K562 (cell line): ENCODE data around the gene LIMK1. TPM values are rescaled to one million over a fixed set of nuclear protein-coding genes. Genes with fewer than 3 reads are reported as not detected.

Source experiments
- ATAC-seq: fragments of 200-7000 bp; cut with Tn5 transposase; 3 replicates; pipeline ENCODE4 v1.9.1; 2020; ENCODE audit warnings: moderate library complexity
- BruUV-seq: library from RNA; stranded (reverse); fragments of 400-500 nt; replicated peaks from 2 replicates; lab custom pipeline; 2021; lab: Mats Ljungman, UMichigan
- CTCF ChIA-PET: fragments of 300-600 bp; formaldehyde crosslinking; extraction: SDS; loops from one replicate; lab custom pipeline; 2021; ENCODE audit warnings: low intra/inter-chr PET ratio; lab: Yijun Ruan, JAX
- POLR2A ChIA-PET: fragments of 300-600, 350-650 bp; sonication (Branson Sonifier 250); formaldehyde crosslinking; extraction: SDS; loops from one replicate; lab custom pipeline; 2021; ENCODE audit warnings: antibody characterized with exemption, inconsistent platforms; lab: Yijun Ruan, JAX
- DNase-seq, 4 experiments: peaks; one replicate each; pipeline versions ENCODE4 v3.0.0 to v3.0.0-alpha.2; 2011 to 2018; ENCODE audit warnings: low spot score in 3 of 4, mixed read lengths in 3 of 4; ENCODE audit errors: extremely low read depth in 1 of 4
- FAIRE-seq: peaks from 2 replicates; lab custom pipeline; 2011; peaks lifted over from hg19 to GRCh38; lab: Jason Lieb, UNC
- H2AFZ ChIP-seq: 2 replicates; pipeline ENCODE4 v1.6.0; 2011; ENCODE audit warnings: low read depth, low read length, control low read depth, inconsistent platforms
- H3K27ac ChIP-seq: fragments of 200-600 bp; 3 replicates; pipeline ENCODE4 v1.8.0; 2011; ENCODE audit warnings: low read depth, mild to moderate bottlenecking, control low read depth, inconsistent platforms, low read length, moderate library complexity, mixed read lengths; ENCODE audit errors: extremely low read depth
- H3K27me3 ChIP-seq, 2 experiments: fragments of 300-600 bp in 1 of 2; 2 replicates in 1 of 2; 3 replicates in 1 of 2; pipeline versions ENCODE4 v1.6.0 to v1.8.0; 2011; ENCODE audit warnings: inconsistent platforms in 2 of 2, low read length in 2 of 2, mild to moderate bottlenecking in 1 of 2, mixed read lengths in 1 of 2, moderate library complexity in 1 of 2; ENCODE audit not compliant: control insufficient read depth in 2 of 2, insufficient read depth in 2 of 2
- H3K36me3 ChIP-seq: fragments of 300-600 bp; 3 replicates; pipeline ENCODE4 v1.8.0; 2011; ENCODE audit warnings: mild to moderate bottlenecking, low read length, inconsistent platforms; ENCODE audit not compliant: control insufficient read depth, insufficient read depth
- H3K4me1 ChIP-seq, 2 experiments: fragments of 200-600 bp in 1 of 2; replicated peaks in 1 of 2; 2 replicates in 1 of 2; 3 replicates in 1 of 2; pipeline versions ENCODE4 v1.5.1 to v1.8.0; 2011; ENCODE audit warnings: inconsistent platforms in 2 of 2, low read length in 2 of 2, mild to moderate bottlenecking in 1 of 2, mixed read lengths in 1 of 2, moderate library complexity in 1 of 2; ENCODE audit not compliant: control insufficient read depth in 2 of 2, insufficient read depth in 2 of 2
- H3K4me2 ChIP-seq: 2 replicates; pipeline ENCODE4 v1.6.1; 2011; ENCODE audit warnings: low read length, control low read depth, inconsistent platforms, mixed read lengths; ENCODE audit not compliant: insufficient read depth
- H3K4me3 ChIP-seq: fragments of 200-600 bp; sonication (generic), shearing (Covaris generic); 2 replicates; pipeline ENCODE4 v1.5.1; 2016; ENCODE audit warnings: control low read depth, inconsistent platforms
- H3K79me2 ChIP-seq: fragments of 200-600 bp; 3 replicates; pipeline ENCODE4 v1.8.0; 2011; ENCODE audit warnings: low read length, inconsistent platforms; ENCODE audit not compliant: control insufficient read depth, insufficient read depth
- H3K9ac ChIP-seq, 2 experiments: 2 replicates each; pipeline versions ENCODE4 v1.6.0 to v1.6.1; 2011; ENCODE audit warnings: low read depth in 2 of 2, low read length in 2 of 2, control low read depth in 1 of 2, inconsistent platforms in 1 of 2, mild to moderate bottlenecking in 1 of 2, mixed read lengths in 1 of 2; ENCODE audit not compliant: insufficient read depth in 1 of 2
- H3K9me1 ChIP-seq: one replicate; pipeline ENCODE4 v1.6.0; 2011; ENCODE audit warnings: inconsistent platforms, mild to moderate bottlenecking, low read length, moderate library complexity; ENCODE audit not compliant: control insufficient read depth, insufficient read depth
- H3K9me3 ChIP-seq: replicated peaks from 2 replicates; pipeline ENCODE4 v1.5.1; 2011; ENCODE audit warnings: low read depth, low read length, inconsistent platforms; ENCODE audit not compliant: control insufficient read depth, insufficient read depth
- H4K20me1 ChIP-seq: replicated peaks from 2 replicates; pipeline ENCODE4 v1.6.1; 2011; ENCODE audit warnings: low read length, inconsistent platforms, mixed read lengths; ENCODE audit not compliant: control insufficient read depth, insufficient read depth
- EZH2 ChIP-seq: IDR thresholded peaks from 2 replicates; pipeline ENCODE4 v1.6.1; 2012; ENCODE audit warnings: low read depth, mild to moderate bottlenecking, inconsistent platforms, low read length, borderline replicate concordance
- HDAC2 ChIP-seq: fragments of 450-650 bp; IDR thresholded peaks from 2 replicates; pipeline ENCODE4 v1.6.1; 2016; ENCODE audit warnings: mild to moderate bottlenecking
- HMGN3 ChIP-seq: IDR thresholded peaks from 2 replicates; pipeline ENCODE4 v1.6.1; 2011; ENCODE audit warnings: borderline replicate concordance, low read depth, mild to moderate bottlenecking, mixed read lengths, low read length; ENCODE audit not compliant: insufficient read length; ENCODE audit errors: extremely low read depth
- KAT7 ChIP-seq: sonication (generic); formaldehyde crosslinking; IDR thresholded peaks from 2 replicates; pipeline ENCODE4 v1.8.0; 2022; ENCODE audit warnings: missing genetic modification reagents, mild to moderate bottlenecking, borderline replicate concordance
- MCM3 ChIP-seq: fragments of 450-650 bp; IDR thresholded peaks from 2 replicates; pipeline ENCODE4 v1.6.1; 2016
- NFIC ChIP-seq: fragments of 450-650 bp; IDR thresholded peaks from 2 replicates; pipeline ENCODE4 v1.6.1; 2017; ENCODE audit warnings: mild to moderate bottlenecking, inconsistent platforms
- PHF8 ChIP-seq: fragments of 200-600 bp; sonication (generic); IDR thresholded peaks from 2 replicates; pipeline ENCODE4 v1.6.1; 2012; ENCODE audit warnings: mixed run types, mild to moderate bottlenecking, inconsistent platforms, low read length, moderate library complexity, borderline replicate concordance
- PML ChIP-seq: IDR thresholded peaks from 2 replicates; pipeline ENCODE4 v1.6.1; 2012; ENCODE audit warnings: low read length, inconsistent platforms
- RBM25 ChIP-seq: fragments of 200-400 bp; formaldehyde crosslinking; IDR thresholded peaks from 2 replicates; pipeline ENCODE4 v1.6.1; 2018; ENCODE audit warnings: low read length, low read depth, moderate library complexity; ENCODE audit not compliant: severe bottlenecking
- RFX1 ChIP-seq: fragments of 450-650 bp; IDR thresholded peaks from 2 replicates; pipeline ENCODE4 v1.6.1; 2016; ENCODE audit warnings: mild to moderate bottlenecking, moderate library complexity
- RHOXF2B ChIP-seq: fragments of 250-450 bp; sonication (Bioruptor Pico); conservative IDR thresholded peaks from 2 replicates; pipeline ENCODE4 v1.5.1; 2021
- SIN3B ChIP-seq: fragments of 450-650 bp; IDR thresholded peaks from 2 replicates; pipeline ENCODE4 v1.6.1; 2017; ENCODE audit warnings: low read depth, mild to moderate bottlenecking, moderate library complexity
- SMAD2 ChIP-seq: fragments of 150-350 bp; IDR thresholded peaks from 2 replicates; pipeline ENCODE4 v1.6.1; 2014; ENCODE audit warnings: low read depth, mild to moderate bottlenecking, low read length
- SMARCE1 ChIP-seq: fragments of 450-650 bp; IDR thresholded peaks from 2 replicates; pipeline ENCODE4 v1.7.1; 2016; ENCODE audit warnings: mild to moderate bottlenecking
- SREBF2 ChIP-seq: sonication (generic); formaldehyde crosslinking; IDR thresholded peaks from 2 replicates; pipeline ENCODE4 v1.4.0; 2020; ENCODE audit warnings: mild to moderate bottlenecking, missing genetic modification reagents
- STAT5A ChIP-seq: IDR thresholded peaks from 2 replicates; pipeline ENCODE4 v1.6.1; 2012; ENCODE audit warnings: low read length, inconsistent platforms, borderline replicate concordance
- TAF7 ChIP-seq: fragments of 450-650 bp; IDR thresholded peaks from 2 replicates; pipeline ENCODE4 v1.6.1; 2016; ENCODE audit warnings: missing genetic modification characterization, missing compliant biosample characterization
- THAP12 ChIP-seq: fragments of 250-450 bp; sonication (Bioruptor Pico); IDR thresholded peaks from 2 replicates; pipeline ENCODE4 v1.9.0; 2021; ENCODE audit warnings: mild to moderate bottlenecking, inconsistent platforms
- ZNF212 ChIP-seq: fragments of 450-650 bp; formaldehyde crosslinking; IDR thresholded peaks from 2 replicates; pipeline ENCODE4 v1.4.0; 2020; ENCODE audit warnings: mild to moderate bottlenecking
- ZNF830 ChIP-seq: fragments of 250-450 bp; sonication (Bioruptor Pico); IDR thresholded peaks from 2 replicates; pipeline ENCODE4 v1.5.0; 2021; ENCODE audit warnings: mild to moderate bottlenecking
- ZZZ3 ChIP-seq: fragments of 450-650 bp; IDR thresholded peaks from 2 replicates; pipeline ENCODE4 v1.6.1; 2016; ENCODE audit warnings: antibody characterized with exemption, mild to moderate bottlenecking, moderate library complexity
- WGBS: fragments of 100-300 bp; shearing (Covaris generic); methylation state at CpG from one replicate; pipeline ENCODE4 v1.1.6; 2016; ENCODE audit warnings: low coverage, mixed read lengths; ENCODE audit not compliant: insufficient coverage; ENCODE audit errors: missing lambda C conversion rate; 5-methylcytosine and 5-hydroxymethylcytosine counted together
- in situ Hi-C: fragments of 300-500 bp; cut with MboI; formaldehyde crosslinking; loops from 4 replicates; pipeline ENCODE4 v1.15.0; 2018; ENCODE audit warnings: inconsistent platforms, mixed read lengths
- intact Hi-C: fragments of 100-400 bp; cut with micrococcal nuclease; formaldehyde crosslinking; loops from 2 replicates; pipeline ENCODE4 v1.14.2; 2022
- polyA plus RNA-seq, 8 experiments: library from polyadenylated mRNA; depleted of rRNA in 4 of 8; stranded (reverse) in 5 of 8; unstranded in 3 of 8; fragments of >200 nt; fragmentation: Nextera tagmentation in 2 of 8; fragmentation: Illumina TruSeq in 1 of 8; extraction: Ambion mirVana in 2 of 8; extraction: Trizol in 1 of 8; gene quantifications; 2 replicates each; pipeline versions ENCODE4 v1.2.1 to v1.2.3, GENCODE V29; 2011 to 2014; ENCODE audit warnings: inconsistent platforms in 1 of 8, missing spikeins in 1 of 8
- total RNA-seq, 7 experiments: library from RNA; depleted of rRNA in 6 of 7; stranded (reverse); fragments of >200 nt in 6 of 7; fragmentation: Illumina TruSeq in 2 of 7; extraction: Trizol in 2 of 7; gene quantifications; 2 replicates each; pipeline versions ENCODE4 v1.2.1 to v1.2.3, GENCODE V29; 2011 to 2021; ENCODE audit warnings: low replicate concordance in 1 of 7
- TF ChIP-seq, protein P1 (sequence below): fragments of 250-450 bp; sonication (Bioruptor Pico); IDR thresholded peaks from 2 replicates; pipeline ENCODE4 v1.6.1; 2021; ENCODE audit warnings: mild to moderate bottlenecking
- TF ChIP-seq, protein P2 (sequence below): sonication (generic); formaldehyde crosslinking; IDR thresholded peaks from 2 replicates; pipeline ENCODE4 v1.8.0; 2022; ENCODE audit warnings: mild to moderate bottlenecking, missing genetic modification reagents

The LIMK1 gene
- total and polyA plus RNA-seq, 9 of the 15 experiments (the other 6 are each of a cell fraction or from before 2014, with no cell fraction given), result 0.14 to 30.0 (median 15.9) TPM

DNA sequence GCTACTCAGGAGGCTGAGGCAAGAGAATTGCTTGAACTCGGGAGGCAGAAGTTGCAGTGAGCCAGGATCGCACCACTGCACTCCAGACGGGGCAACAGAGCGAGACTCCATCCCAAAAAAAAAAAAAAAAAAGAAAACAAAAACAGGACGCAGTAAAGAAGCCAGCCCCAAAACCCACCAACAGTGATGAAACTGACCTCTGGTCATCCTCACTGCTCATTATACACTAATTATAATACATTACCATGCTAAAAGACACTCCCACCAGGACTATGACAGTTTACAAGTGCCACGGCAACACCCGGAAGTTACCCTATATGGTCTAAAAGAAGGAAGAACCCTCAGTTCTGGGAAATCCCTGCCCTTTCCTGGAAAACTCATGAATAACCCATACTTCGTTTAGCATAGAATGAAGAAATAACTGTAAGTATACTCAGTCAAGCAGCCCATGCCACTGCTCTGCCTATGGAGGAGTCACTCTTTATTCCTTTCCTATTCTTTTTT is 50.6 kb downstream of the LIMK1 start:
- ChIA-PET CTCF (no interaction called here), POLR2A (no interaction called here)
- Histone ChIP-seq H3K9ac (no peak overlapping the region), H4K20me1 (no peaks in the 10 kb centered on the region), H3K36me3 (no peaks in the 10 kb centered on the region), H3K27me3 (no peaks in the 10 kb centered on the region), H3K4me1 (peaks cover 0 to 3% of the 10 kb centered on the region in 2 experiments; a peak in 2 of 5 replicates), H3K27ac (peak overlapping the region; percentile 24; the same call in 1 of the 3 replicates), H2AFZ (no peak overlapping the region), H3K9me3 (no peaks in the 10 kb centered on the region), H3K4me3 (no peak overlapping the region), H3K9me1 (no peaks in the 10 kb centered on the region), H3K79me2 (no peaks in the 10 kb centered on the region), H3K4me2 (no peak overlapping the region)
- in situ Hi-C loops (no loop called here), intact Hi-C loops (no loop called here)
- ATAC-seq (peak; percentile 87), FAIRE-seq (peak; percentile 44), DNase-seq (peak in 1 of 4 experiments; percentile 85)
- WGBS, result 26% methylated on average over 5 of the region's 8 CpGs
- no TSS peak for BruUV-seq
- no peak for TF ChIP-seq EZH2
- no peak for TF ChIP-seq THAP12
- no peak for TF ChIP-seq KAT7 (CRISPR knock-in tag)
- no peak for TF ChIP-seq NFIC
- TF ChIP-seq RBM25, result peak; percentile 13
- TF ChIP-seq RFX1, result peak; percentile 49; the same call in 1 of the 2 replicates
- no peak for TF ChIP-seq RHOXF2B (CRISPR knock-in tag)
- TF ChIP-seq HMGN3, result no peak
- TF ChIP-seq PML, result no peak
- TF ChIP-seq HDAC2, result peak; percentile 79
- no peak for TF ChIP-seq ZZZ3
- no peak for TF ChIP-seq ZNF212 (CRISPR knock-in tag)
- TF ChIP-seq SMARCE1, result no peak
- no peak for TF ChIP-seq PHF8
- TF ChIP-seq MCM3, result no peak
- TF ChIP-seq SREBF2 (CRISPR knock-in tag), result no peak
- TF ChIP-seq, protein P1, sequence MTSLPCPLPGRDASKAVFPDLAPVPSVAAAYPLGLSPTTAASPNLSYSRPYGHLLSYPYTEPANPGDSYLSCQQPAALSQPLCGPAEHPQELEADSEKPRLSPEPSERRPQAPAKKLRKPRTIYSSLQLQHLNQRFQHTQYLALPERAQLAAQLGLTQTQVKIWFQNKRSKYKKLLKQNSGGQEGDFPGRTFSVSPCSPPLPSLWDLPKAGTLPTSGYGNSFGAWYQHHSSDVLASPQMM (CRISPR knock-in tag), result no peak
- TF ChIP-seq TAF7 (tag), result peak; percentile 54; the same call in 1 of the 2 replicates
- TF ChIP-seq SIN3B, result no peak
- no peak for TF ChIP-seq SMAD2
- peak; percentile 89 for TF ChIP-seq STAT5A
- no peak for TF ChIP-seq ZNF830 (CRISPR knock-in tag)
- TF ChIP-seq, protein P2, sequence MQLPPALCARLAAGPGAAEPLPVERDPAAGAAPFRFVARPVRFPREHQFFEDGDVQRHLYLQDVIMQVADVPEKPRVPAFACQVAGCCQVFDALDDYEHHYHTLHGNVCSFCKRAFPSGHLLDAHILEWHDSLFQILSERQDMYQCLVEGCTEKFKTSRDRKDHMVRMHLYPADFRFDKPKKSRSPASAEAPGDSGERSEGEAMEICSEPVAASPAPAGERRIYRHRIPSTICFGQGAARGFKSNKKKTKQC (CRISPR knock-in tag), result no peak
